ENCODE data around the gene HACD2. TPM values are rescaled to one million over a fixed set of nuclear protein-coding genes. Genes with fewer than 3 reads are reported as not detected.

The HACD2 gene
- total and polyA plus RNA-seq, 2 donors (not counting 3 experiments of a cell fraction or from before 2014, with no cell fraction given) = 17.0 to 20.9 TPM

DNA sequence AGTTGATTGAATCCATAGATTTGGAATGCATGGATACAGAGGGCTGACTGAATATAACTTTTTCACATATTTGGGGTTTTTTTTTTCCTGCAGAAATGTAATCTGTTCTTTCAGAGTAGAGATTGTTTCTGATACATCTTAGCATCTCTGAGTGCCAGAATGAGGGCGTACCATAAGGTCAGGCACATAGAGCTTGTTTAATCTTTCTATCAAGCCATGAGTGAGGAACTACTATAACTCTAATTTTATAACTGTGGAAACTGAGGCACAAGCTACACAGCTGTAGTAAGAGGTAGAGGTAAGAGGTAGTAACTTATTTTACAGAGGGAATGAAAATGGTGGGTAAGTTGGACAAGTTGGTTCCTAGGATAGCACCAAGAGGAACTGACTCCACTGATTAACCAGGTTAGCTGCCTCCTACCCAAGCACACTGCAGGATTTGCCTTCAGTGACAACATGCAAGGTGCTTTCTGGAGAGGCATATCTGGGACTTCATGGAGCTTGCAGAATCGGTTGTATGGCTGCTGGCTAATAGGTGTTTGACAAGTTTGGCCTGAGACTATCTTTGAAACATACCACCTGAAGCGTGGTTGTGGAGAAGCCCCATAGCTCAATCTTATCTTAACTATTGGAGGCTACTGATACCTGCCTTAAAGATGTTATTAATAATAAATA, 23.5 kb upstream of the HACD2 start:
- H3K9ac ChIP-seq (replicated peaks; ENCODE audit: extremely low read depth, insufficient read depth, low read length) = no peak overlapping the region
- CTCF ChIA-PET = no interaction called here
- H3K4me2 ChIP-seq (ENCODE audit: insufficient read depth, low read length) = no peak overlapping the region
- no peak for DNase-seq (ENCODE audit: low read depth, low spot score)
- POLR2A ChIA-PET = no interaction called here
- no peaks in the 10 kb centered on the region for H3K27me3 ChIP-seq (ENCODE audit: control insufficient read depth in 2 of 2, insufficient read depth in 2 of 2, low read length in 2 of 2)
- no peaks in the 10 kb centered on the region for H4K20me1 ChIP-seq (replicated peaks; ENCODE audit: control insufficient read depth, extremely low read depth, insufficient read depth, low read length)
- no TSS peak for BruUV-seq (replicated peaks)
- no peak overlapping the region for H3K4me3 ChIP-seq (replicated peaks in 1 of 3; ENCODE audit: insufficient read depth in 1 of 3, low read depth in 1 of 3, low read length in 3 of 3)
- no peaks in the 10 kb centered on the region for H3K36me3 ChIP-seq (ENCODE audit: control insufficient read depth in 2 of 2, extremely low read depth in 1 of 2, insufficient read depth in 2 of 2, low read length in 2 of 2)
- TF ChIP-seq, protein P1, sequence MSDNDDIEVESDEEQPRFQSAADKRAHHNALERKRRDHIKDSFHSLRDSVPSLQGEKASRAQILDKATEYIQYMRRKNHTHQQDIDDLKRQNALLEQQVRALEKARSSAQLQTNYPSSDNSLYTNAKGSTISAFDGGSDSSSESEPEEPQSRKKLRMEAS (IDR thresholded peaks at IDR 0.05; ENCODE audit: insufficient read depth, insufficient read length) = no peak
- TF ChIP-seq EZH2 (IDR thresholded peaks at IDR 0.05; ENCODE audit: borderline replicate concordance, low read depth, low read length, severe bottlenecking) (no peak), GATA2 (IDR thresholded peaks at IDR 0.05; ENCODE audit: insufficient read depth, insufficient read length, low read depth, low read length) (no peak), POLR2A (IDR thresholded peaks at IDR 0.05; ENCODE audit: low read depth, low read length) (no peak), POLR2AphosphoS5 (IDR thresholded peaks at IDR 0.05; ENCODE audit: insufficient read depth, low read depth, low read length) (no peak), JUN (IDR thresholded peaks at IDR 0.05; ENCODE audit: borderline replicate concordance, insufficient read depth, insufficient read length, low read depth) (no peak), FOS (IDR thresholded peaks at IDR 0.05; ENCODE audit: borderline replicate concordance, insufficient read depth, low read length) (no peak), MYC (IDR thresholded peaks at IDR 0.05; ENCODE audit: low read depth, low read length) (no peak)
- TF ChIP-seq, protein P2, sequence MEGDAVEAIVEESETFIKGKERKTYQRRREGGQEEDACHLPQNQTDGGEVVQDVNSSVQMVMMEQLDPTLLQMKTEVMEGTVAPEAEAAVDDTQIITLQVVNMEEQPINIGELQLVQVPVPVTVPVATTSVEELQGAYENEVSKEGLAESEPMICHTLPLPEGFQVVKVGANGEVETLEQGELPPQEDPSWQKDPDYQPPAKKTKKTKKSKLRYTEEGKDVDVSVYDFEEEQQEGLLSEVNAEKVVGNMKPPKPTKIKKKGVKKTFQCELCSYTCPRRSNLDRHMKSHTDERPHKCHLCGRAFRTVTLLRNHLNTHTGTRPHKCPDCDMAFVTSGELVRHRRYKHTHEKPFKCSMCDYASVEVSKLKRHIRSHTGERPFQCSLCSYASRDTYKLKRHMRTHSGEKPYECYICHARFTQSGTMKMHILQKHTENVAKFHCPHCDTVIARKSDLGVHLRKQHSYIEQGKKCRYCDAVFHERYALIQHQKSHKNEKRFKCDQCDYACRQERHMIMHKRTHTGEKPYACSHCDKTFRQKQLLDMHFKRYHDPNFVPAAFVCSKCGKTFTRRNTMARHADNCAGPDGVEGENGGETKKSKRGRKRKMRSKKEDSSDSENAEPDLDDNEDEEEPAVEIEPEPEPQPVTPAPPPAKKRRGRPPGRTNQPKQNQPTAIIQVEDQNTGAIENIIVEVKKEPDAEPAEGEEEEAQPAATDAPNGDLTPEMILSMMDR (IDR thresholded peaks at IDR 0.05; ENCODE audit: extremely low read depth in 1 of 2, insufficient read depth in 1 of 2, low read depth in 1 of 2, low read length in 2 of 2) = no peak
- dilution Hi-C loops (cut with MboI; ENCODE audit: extremely low pct_ligation_motif_present, low sequenced_read_pairs) = no loop called here
- H3K27ac ChIP-seq (ENCODE audit: insufficient read depth, low read depth, low read length) = no peak overlapping the region
- H3K9me1 ChIP-seq (replicated peaks; ENCODE audit: control insufficient read depth, extremely low read depth, insufficient read depth, low read length) = no peaks in the 10 kb centered on the region
- intact Hi-C loops (cut with micrococcal nuclease) = no loop called here
- no peak overlapping the region for H2AFZ ChIP-seq (ENCODE audit: low read depth, low read length)
- peaks cover 4% of the 10 kb centered on the region for H3K4me1 ChIP-seq (ENCODE audit: control insufficient read depth, extremely low read depth, insufficient read depth, low read length)
- no peaks in the 10 kb centered on the region for H3K9me3 ChIP-seq (replicated peaks; ENCODE audit: control insufficient read depth, insufficient read depth, low read length)
- no peak for FAIRE-seq
- H3K79me2 ChIP-seq (ENCODE audit: control insufficient read depth, insufficient read depth, low read length) = no peaks in the 10 kb centered on the region

Data from endothelial cell of umbilical vein (primary cell).